ENCODE measurements around the gene MALRD1.

GRCh38 chr10:19652750-19653149 lies 604.1 kb downstream of the MALRD1 start:
- no peak for TF ChIP-seq POLR2A (IDR thresholded peaks at IDR 0.05)
- no peak for TF ChIP-seq CTCF (IDR thresholded peaks at IDR 0.05)

Measured in thyroid gland (tissue), 4 donors.